ENCODE data around the gene HTATIP2. TPM values are rescaled to one million over a fixed set of nuclear protein-coding genes. Genes with fewer than 3 reads are reported as not detected.

The HTATIP2 gene
- polyA plus RNA-seq, 3 donors = 31.5 to 108 (median 102) TPM

DNA sequence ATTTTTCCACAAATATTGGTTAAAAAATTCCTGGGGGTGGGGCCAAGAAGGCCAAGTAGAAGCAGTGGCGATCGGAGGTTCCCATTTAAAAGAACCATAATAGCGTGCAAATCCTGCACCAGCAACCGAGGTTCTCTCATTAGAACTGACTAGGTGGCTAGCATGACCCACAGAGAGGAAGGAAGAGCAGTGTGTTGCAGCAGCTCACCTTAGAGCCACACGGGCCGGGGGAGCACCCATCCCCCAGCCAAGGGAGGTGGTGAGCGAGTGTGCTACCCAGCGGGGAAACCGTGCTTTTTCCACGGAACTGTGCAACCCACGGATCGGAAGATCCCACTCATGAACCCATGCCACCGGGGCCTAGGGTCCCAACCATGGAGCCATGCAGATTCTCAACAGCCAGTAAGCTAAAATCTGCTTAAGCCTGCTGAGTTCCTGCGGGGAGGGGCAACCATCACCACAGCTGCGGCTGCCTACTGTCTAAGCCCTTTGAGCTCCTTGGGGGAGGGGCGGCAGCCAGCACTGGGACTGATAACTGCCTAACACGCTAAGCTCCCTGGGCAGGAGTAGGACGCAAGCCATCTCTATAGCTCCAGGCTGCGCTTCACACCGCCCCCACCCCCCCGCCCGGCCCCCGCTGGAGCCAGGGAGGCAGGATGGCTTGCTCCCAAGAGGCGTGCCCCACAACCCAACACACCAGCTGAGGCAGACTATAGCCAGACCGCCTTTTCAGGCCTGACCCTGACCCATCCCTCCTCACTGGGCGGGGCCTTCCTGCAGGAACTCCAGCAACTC, 21.0 kb upstream of the HTATIP2 start:
- no peak overlapping the region for H3K4me2 ChIP-seq (replicated peaks; ENCODE audit: extremely low read depth, low read length, poor library complexity, severe bottlenecking)
- no peaks in the 10 kb centered on the region for H4K20me1 ChIP-seq (ENCODE audit: insufficient read depth, low read length)
- WGBS (ENCODE audit: insufficient coverage) = 47% methylated on average over 18 of the region's 26 CpGs
- no peaks in the 10 kb centered on the region for H3K36me3 ChIP-seq (replicated peaks in 1 of 2; ENCODE audit: control insufficient read depth in 1 of 2, insufficient read depth in 2 of 2, low read length in 2 of 2)
- TF ChIP-seq, protein P1, sequence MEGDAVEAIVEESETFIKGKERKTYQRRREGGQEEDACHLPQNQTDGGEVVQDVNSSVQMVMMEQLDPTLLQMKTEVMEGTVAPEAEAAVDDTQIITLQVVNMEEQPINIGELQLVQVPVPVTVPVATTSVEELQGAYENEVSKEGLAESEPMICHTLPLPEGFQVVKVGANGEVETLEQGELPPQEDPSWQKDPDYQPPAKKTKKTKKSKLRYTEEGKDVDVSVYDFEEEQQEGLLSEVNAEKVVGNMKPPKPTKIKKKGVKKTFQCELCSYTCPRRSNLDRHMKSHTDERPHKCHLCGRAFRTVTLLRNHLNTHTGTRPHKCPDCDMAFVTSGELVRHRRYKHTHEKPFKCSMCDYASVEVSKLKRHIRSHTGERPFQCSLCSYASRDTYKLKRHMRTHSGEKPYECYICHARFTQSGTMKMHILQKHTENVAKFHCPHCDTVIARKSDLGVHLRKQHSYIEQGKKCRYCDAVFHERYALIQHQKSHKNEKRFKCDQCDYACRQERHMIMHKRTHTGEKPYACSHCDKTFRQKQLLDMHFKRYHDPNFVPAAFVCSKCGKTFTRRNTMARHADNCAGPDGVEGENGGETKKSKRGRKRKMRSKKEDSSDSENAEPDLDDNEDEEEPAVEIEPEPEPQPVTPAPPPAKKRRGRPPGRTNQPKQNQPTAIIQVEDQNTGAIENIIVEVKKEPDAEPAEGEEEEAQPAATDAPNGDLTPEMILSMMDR (IDR thresholded peaks at IDR 0.05) = no peak
- peaks cover 9 to 21% of the 10 kb centered on the region in 2 donors for H3K27me3 ChIP-seq (ENCODE audit: control insufficient read depth in 2 of 2, insufficient read depth in 2 of 2, low read length in 2 of 2)
- no peaks in the 10 kb centered on the region for H3K4me1 ChIP-seq (ENCODE audit: control insufficient read depth in 1 of 2, insufficient read depth in 2 of 2, low read length in 2 of 2)
- no peak overlapping the region for H3K4me3 ChIP-seq (replicated peaks in 1 of 3; ENCODE audit: low read depth in 2 of 3, low read length in 3 of 3)
- Mint-ChIP-seq H3K9me3 (peaks cover 0 to 4% (median 0%) of the 10 kb centered on the region in 7 donors), H3K4me3 (no peak overlapping the region), H3K4me1 (no peaks in the 10 kb centered on the region), H3K27ac (no peak overlapping the region), H3K36me3 (no peaks in the 10 kb centered on the region), H3K27me3 (ENCODE audit: low read depth in 3 of 3) (peaks cover 20 to 38% (median 25%) of the 10 kb centered on the region in 3 donors)
- H3K9ac ChIP-seq (ENCODE audit: insufficient read depth, low read length, poor library complexity, severe bottlenecking) = no peak overlapping the region
- intact Hi-C loops (cut with micrococcal nuclease) = no loop called here
- no peaks in the 10 kb centered on the region for H3K9me3 ChIP-seq (replicated peaks in 1 of 2; ENCODE audit: control insufficient read depth in 1 of 2, insufficient read depth in 1 of 2, low read length in 2 of 2)
- H3K27ac ChIP-seq (ENCODE audit: low read depth in 1 of 2, low read length in 2 of 2) = no peak overlapping the region
- no peaks in the 10 kb centered on the region for H3K79me2 ChIP-seq (ENCODE audit: insufficient read depth, low read length)
- H2AFZ ChIP-seq (ENCODE audit: insufficient read depth, low read depth, low read length, poor library complexity, severe bottlenecking) = no peak overlapping the region
- DNase-seq = no peak

DNA sequence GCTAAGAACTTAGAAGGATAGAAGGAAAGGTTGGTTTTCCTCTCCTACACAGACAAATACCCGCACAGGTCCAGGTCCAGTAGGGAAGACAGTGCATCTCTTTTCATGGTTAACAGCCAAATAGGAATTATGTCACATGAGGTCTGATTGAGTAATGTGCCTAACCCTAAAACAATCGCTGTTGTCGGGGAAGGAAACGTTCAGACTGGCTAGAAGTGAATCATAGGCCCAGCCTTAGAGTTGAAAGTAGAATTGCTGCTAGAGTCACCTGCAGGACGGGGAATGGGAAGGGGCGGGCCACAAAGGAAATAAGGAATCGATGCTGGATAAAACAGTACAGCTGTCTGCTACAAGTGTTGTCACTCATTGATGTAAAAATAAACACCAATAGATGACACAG, 12.4 kb upstream of the HTATIP2 start:
- peak in 1 of 3 donors; percentile 19 for DNase-seq
- peaks cover 0 to 2% of the 10 kb centered on the region in 2 donors for H3K27me3 ChIP-seq (ENCODE audit: control insufficient read depth in 2 of 2, insufficient read depth in 2 of 2, low read length in 2 of 2)
- TF ChIP-seq, protein P1 (IDR thresholded peaks at IDR 0.05) = no peak
- Mint-ChIP-seq H3K9me3 (no peaks in the 10 kb centered on the region), H3K4me3 (no peak overlapping the region), H3K4me1 (peaks cover 2% of the 10 kb centered on the region), H3K27ac (no peak overlapping the region), H3K27me3 (ENCODE audit: low read depth in 3 of 3) (peaks cover 9 to 16% (median 9%) of the 10 kb centered on the region in 3 donors), H3K36me3 (no peaks in the 10 kb centered on the region)
- H3K4me1 ChIP-seq (ENCODE audit: control insufficient read depth in 1 of 2, insufficient read depth in 2 of 2, low read length in 2 of 2) = no peaks in the 10 kb centered on the region
- no peak overlapping the region for H2AFZ ChIP-seq (ENCODE audit: insufficient read depth, low read depth, low read length, poor library complexity, severe bottlenecking)
- H3K4me3 ChIP-seq (replicated peaks in 1 of 3; ENCODE audit: low read depth in 2 of 3, low read length in 3 of 3) = no peak overlapping the region
- H3K27ac ChIP-seq (ENCODE audit: low read depth in 1 of 2, low read length in 2 of 2) = no peak overlapping the region
- no peak overlapping the region for H3K9ac ChIP-seq (ENCODE audit: insufficient read depth, low read length, poor library complexity, severe bottlenecking)
- H3K9me3 ChIP-seq (replicated peaks in 1 of 2; ENCODE audit: control insufficient read depth in 1 of 2, insufficient read depth in 1 of 2, low read length in 2 of 2) = no peaks in the 10 kb centered on the region
- H3K79me2 ChIP-seq (ENCODE audit: insufficient read depth, low read length) = no peaks in the 10 kb centered on the region
- H4K20me1 ChIP-seq (ENCODE audit: insufficient read depth, low read length) = no peaks in the 10 kb centered on the region
- WGBS (ENCODE audit: insufficient coverage) = 0% methylated on average over 3 of the region's 7 CpGs
- no peak overlapping the region for H3K4me2 ChIP-seq (replicated peaks; ENCODE audit: extremely low read depth, low read length, poor library complexity, severe bottlenecking)
- H3K36me3 ChIP-seq (replicated peaks in 1 of 2; ENCODE audit: control insufficient read depth in 1 of 2, insufficient read depth in 2 of 2, low read length in 2 of 2) = no peaks in the 10 kb centered on the region
- intact Hi-C loops (cut with micrococcal nuclease) = no loop called here

All from CD14-positive monocyte (primary cell).